OCI-LY3 (cell line): ENCODE measurements around the gene JDP2.

ENCODE experiments used
- H2AFZ ChIP-seq: fragments of 200-600, 300-600 bp; shearing (Covaris generic); 2 replicates; pipeline ENCODE4 v1.6.0; 2014; ENCODE audit warnings: antibody characterized with exemption, low read depth, low read length
- H3K27ac ChIP-seq: fragments of 200-600, 300-600 bp; sonication (generic); 2 replicates; pipeline ENCODE4 v1.5.1; 2014; ENCODE audit warnings: mild to moderate bottlenecking, low read length, moderate library complexity, mixed read lengths
- H3K27me3 ChIP-seq: fragments of 200-600, 300-600 bp; sonication (generic); 2 replicates; pipeline ENCODE4 v1.6.1; 2014; ENCODE audit warnings: low read depth, low read length, mixed read lengths
- H3K36me3 ChIP-seq: fragments of 200-600, 300-600 bp; sonication (generic); replicated peaks from 2 replicates; pipeline ENCODE3; 2014; ENCODE audit warnings: low read depth, low read length, mixed read lengths
- H3K4me1 ChIP-seq: fragments of 300-600, 200-600 bp; sonication (generic); 2 replicates; pipeline ENCODE4 v1.6.1; 2014; ENCODE audit warnings: low read length, mixed read lengths
- H3K4me2 ChIP-seq: fragments of 200-600, 300-600 bp; sonication (generic); 2 replicates; pipeline ENCODE4 v1.6.1; 2014; ENCODE audit warnings: low read length, mixed read lengths
- H3K4me3 ChIP-seq: fragments of 300-600, 200-600 bp; sonication (generic); 2 replicates; pipeline ENCODE4 v1.5.1; 2014; ENCODE audit warnings: antibody characterized with exemption, mild to moderate bottlenecking, low read length, moderate library complexity
- H3K79me2 ChIP-seq: fragments of 300-600, 200-600 bp; shearing (Covaris generic); 2 replicates; pipeline ENCODE4 v1.6.1; 2014; ENCODE audit warnings: mild to moderate bottlenecking, low read length, mixed read lengths
- H3K9ac ChIP-seq: fragments of 300-600, 200-600 bp; shearing (Covaris generic); 2 replicates; pipeline ENCODE4 v1.6.0; 2014; ENCODE audit warnings: mild to moderate bottlenecking, low read length, moderate library complexity
- H3K9me3 ChIP-seq: fragments of 200-600, 300-600 bp; shearing (Covaris generic); 2 replicates; pipeline ENCODE4 v1.6.1; 2014; ENCODE audit warnings: low read length, mixed read lengths; ENCODE audit not compliant: insufficient read depth
- H4K20me1 ChIP-seq: fragments of 200-600, 300-600 bp; sonication (generic); 2 replicates; pipeline ENCODE4 v1.6.1; 2016; ENCODE audit warnings: low read length, mixed read lengths; ENCODE audit not compliant: insufficient read depth
- EZH2phosphoT487 ChIP-seq: fragments of 200-600 bp; shearing (Covaris generic); IDR thresholded peaks from 2 replicates; pipeline ENCODE4 v1.6.1; 2018; ENCODE audit warnings: antibody characterized with exemption, mixed run types, low read depth
- TF ChIP-seq, protein P1 (sequence below): fragments of 200-600, 300-600 bp; sonication (generic); IDR thresholded peaks from 2 replicates; pipeline ENCODE4 v1.5.1; 2014; ENCODE audit warnings: antibody characterized with exemption, low read length, low read depth

Gene JDP2

GRCh38 chr14:75497701-75498100 lies 69.9 kb downstream of the JDP2 start:
- no peaks in the 10 kb centered on the region for H3K9me3 ChIP-seq
- H3K27ac ChIP-seq, result peak overlapping the region; percentile 99
- no peak overlapping the region for H2AFZ ChIP-seq
- H4K20me1 ChIP-seq, result no peaks in the 10 kb centered on the region
- peaks cover 17% of the 10 kb centered on the region for H3K79me2 ChIP-seq
- no peaks in the 10 kb centered on the region for H3K27me3 ChIP-seq
- peaks cover 4% of the 10 kb centered on the region for H3K36me3 ChIP-seq
- peak overlapping the region; percentile 91 for H3K4me2 ChIP-seq
- H3K4me1 ChIP-seq, result peaks cover 92% of the 10 kb centered on the region
- H3K4me3 ChIP-seq, result peak overlapping the region; percentile 65
- peak overlapping the region; percentile 99 for H3K9ac ChIP-seq
- no peak for TF ChIP-seq EZH2phosphoT487
- TF ChIP-seq, protein P1, sequence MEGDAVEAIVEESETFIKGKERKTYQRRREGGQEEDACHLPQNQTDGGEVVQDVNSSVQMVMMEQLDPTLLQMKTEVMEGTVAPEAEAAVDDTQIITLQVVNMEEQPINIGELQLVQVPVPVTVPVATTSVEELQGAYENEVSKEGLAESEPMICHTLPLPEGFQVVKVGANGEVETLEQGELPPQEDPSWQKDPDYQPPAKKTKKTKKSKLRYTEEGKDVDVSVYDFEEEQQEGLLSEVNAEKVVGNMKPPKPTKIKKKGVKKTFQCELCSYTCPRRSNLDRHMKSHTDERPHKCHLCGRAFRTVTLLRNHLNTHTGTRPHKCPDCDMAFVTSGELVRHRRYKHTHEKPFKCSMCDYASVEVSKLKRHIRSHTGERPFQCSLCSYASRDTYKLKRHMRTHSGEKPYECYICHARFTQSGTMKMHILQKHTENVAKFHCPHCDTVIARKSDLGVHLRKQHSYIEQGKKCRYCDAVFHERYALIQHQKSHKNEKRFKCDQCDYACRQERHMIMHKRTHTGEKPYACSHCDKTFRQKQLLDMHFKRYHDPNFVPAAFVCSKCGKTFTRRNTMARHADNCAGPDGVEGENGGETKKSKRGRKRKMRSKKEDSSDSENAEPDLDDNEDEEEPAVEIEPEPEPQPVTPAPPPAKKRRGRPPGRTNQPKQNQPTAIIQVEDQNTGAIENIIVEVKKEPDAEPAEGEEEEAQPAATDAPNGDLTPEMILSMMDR, result no peak

- Histone ChIP-seq H3K36me3 (peaks cover 9% of the 10 kb centered on the region), H3K27me3 (no peaks in the 10 kb centered on the region), H3K4me1 (peaks cover 81% of the 10 kb centered on the region), H2AFZ (peak overlapping the region; percentile 28; the same call in 1 of the 2 replicates), H3K4me2 (peak overlapping the region; percentile 53), H3K4me3 (peak overlapping the region; percentile 19), H3K9ac (peak overlapping the region; percentile 87), H3K9me3 (0 out of 2 replicates have a peak, but pooled peaks cover 5% of the 10 kb centered on the region), H3K27ac (peak overlapping the region; percentile 99), H4K20me1 (no peaks in the 10 kb centered on the region), H3K79me2 (peaks cover 17% of the 10 kb centered on the region)
- TF ChIP-seq, protein P1, result no peak
- no peak for TF ChIP-seq EZH2phosphoT487
Measured at GRCh38 chr14:75499084-75499875, 71.5 kb downstream of the JDP2 start.

DNA sequence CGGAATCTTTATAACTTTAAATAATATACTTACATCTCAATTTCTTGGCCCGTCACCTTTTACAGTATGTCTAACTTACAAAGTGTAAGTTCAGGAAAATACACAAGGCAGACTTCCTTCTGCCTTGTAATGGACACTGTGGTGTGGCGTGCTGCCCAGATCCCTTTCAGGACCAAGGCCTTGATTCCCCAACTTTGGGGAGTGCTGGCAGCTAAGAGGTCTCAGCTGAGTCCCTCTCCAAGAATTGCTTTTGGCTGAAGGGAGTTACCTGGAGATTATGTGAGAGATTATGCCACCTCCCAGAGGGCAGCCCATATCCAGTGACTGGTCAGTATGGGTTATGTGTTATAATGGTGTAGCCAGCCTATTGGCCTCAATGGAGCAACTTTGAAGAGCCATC lies 73.3 kb downstream of the JDP2 start:
- H3K36me3 ChIP-seq, result peaks cover 12% of the 10 kb centered on the region
- no peak overlapping the region for H3K4me3 ChIP-seq
- H3K4me1 ChIP-seq, result peaks cover 63% of the 10 kb centered on the region
- peaks cover 17% of the 10 kb centered on the region for H3K79me2 ChIP-seq
- no peak overlapping the region for H3K4me2 ChIP-seq
- no peaks in the 10 kb centered on the region for H4K20me1 ChIP-seq
- H3K9me3 ChIP-seq, result 0 out of 2 replicates have a peak, but pooled peaks cover 9% of the 10 kb centered on the region
- H3K27ac ChIP-seq, result peak overlapping the region; percentile 99
- no peaks in the 10 kb centered on the region for H3K27me3 ChIP-seq
- no peak for TF ChIP-seq EZH2phosphoT487
- TF ChIP-seq, protein P1, result no peak
- H3K9ac ChIP-seq, result peak overlapping the region; percentile 12; the same call in 1 of the 2 replicates
- H2AFZ ChIP-seq, result 0 out of 2 replicates have a peak overlapping the region, but pooled peaks have one; percentile 23

DNA sequence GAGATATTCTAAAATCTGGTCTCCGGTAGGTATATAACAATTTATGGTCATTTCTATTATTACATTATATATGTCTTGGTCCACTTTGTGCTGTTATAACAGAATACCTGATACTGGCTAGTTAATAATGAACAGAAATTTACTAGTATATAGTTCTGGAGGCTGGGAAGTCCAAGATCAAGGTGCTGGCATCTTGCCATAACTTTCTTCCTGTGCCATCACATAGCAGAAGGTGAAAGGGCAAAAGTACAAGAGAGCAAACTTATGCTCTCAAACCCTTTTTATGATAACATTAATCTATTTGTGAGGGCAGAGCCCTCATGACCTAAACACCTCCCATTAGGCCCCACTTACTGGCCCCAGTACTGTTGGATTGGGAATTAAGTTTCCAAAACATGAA lies 76.6 kb downstream of the JDP2 start:
- Histone ChIP-seq H3K79me2 (peaks cover 4% of the 10 kb centered on the region; the same call in 1 of the 2 replicates), H3K9ac (no peak overlapping the region), H3K9me3 (peaks cover 26% of the 10 kb centered on the region), H3K27me3 (no peaks in the 10 kb centered on the region), H3K4me1 (peaks cover 31% of the 10 kb centered on the region), H3K4me2 (no peak overlapping the region), H2AFZ (no peak overlapping the region), H3K4me3 (no peak overlapping the region), H4K20me1 (no peaks in the 10 kb centered on the region), H3K36me3 (peaks cover 27% of the 10 kb centered on the region), H3K27ac (no peak overlapping the region)
- TF ChIP-seq, protein P1, result no peak
- no peak for TF ChIP-seq EZH2phosphoT487
